HG03354 (cell line): Measurements from ENCODE around the gene DLG2.

ENCODE experiments used
- ATAC-seq: cut with Tn5 transposase; IDR thresholded peaks from one replicate; pipeline ENCODE4 v1.9.1; 2021; ENCODE audit warnings: mild to moderate bottlenecking; ENCODE audit not compliant: unreplicated experiment, poor library complexity, severe bottlenecking

DLG2 gene

GRCh38 chr11:84573868-84574267 lies 1053.3 kb downstream of the DLG2 start:
- ATAC-seq, result no peak

GRCh38 chr11:84566671-84567070 lies 1060.5 kb downstream of the DLG2 start:
- no peak for ATAC-seq

GRCh38 chr11:84564867-84565184 lies 1062.3 kb downstream of the DLG2 start:
- no peak for ATAC-seq

- peak; percentile 93 for ATAC-seq
Observed at GRCh38 chr11:84564180-84564866, 1062.8 kb downstream of the DLG2 start.

GRCh38 chr11:84563356-84563755 lies 1063.8 kb downstream of the DLG2 start:
- ATAC-seq, result no peak

GRCh38 chr11:84560206-84560605 lies 1066.9 kb downstream of the DLG2 start:
- ATAC-seq, result no peak

- peak; percentile 98 for ATAC-seq
Observed at GRCh38 chr11:84558085-84558905, 1068.8 kb downstream of the DLG2 start.

- no peak for ATAC-seq
Observed at GRCh38 chr11:84552791-84553190, 1074.4 kb downstream of the DLG2 start.

GRCh38 chr11:84549217-84549616 lies 1077.9 kb downstream of the DLG2 start:
- peak; percentile 98 for ATAC-seq

- ATAC-seq, result no peak
Observed at GRCh38 chr11:84544566-84544965, 1082.6 kb downstream of the DLG2 start.

GRCh38 chr11:84543367-84544159 lies 1083.6 kb downstream of the DLG2 start:
- no peak for ATAC-seq

- ATAC-seq, result no peak
Observed at GRCh38 chr11:84541731-84542340, 1085.3 kb downstream of the DLG2 start.

GRCh38 chr11:84536456-84536855 lies 1090.7 kb downstream of the DLG2 start:
- ATAC-seq, result no peak

GRCh38 chr11:84532364-84532763 lies 1094.8 kb downstream of the DLG2 start:
- no peak for ATAC-seq

- ATAC-seq, result no peak
Observed at GRCh38 chr11:84526250-84526649, 1100.9 kb downstream of the DLG2 start.

- no peak for ATAC-seq
Observed at GRCh38 chr11:84524422-84525051, 1102.6 kb downstream of the DLG2 start.

- no peak for ATAC-seq
Observed at GRCh38 chr11:84522331-84522730, 1104.8 kb downstream of the DLG2 start.

- ATAC-seq, result no peak
Observed at GRCh38 chr11:84518631-84519183, 1108.4 kb downstream of the DLG2 start.

GRCh38 chr11:84514436-84514835 lies 1112.7 kb downstream of the DLG2 start:
- no peak for ATAC-seq
